BJ (cell line): ENCODE data around the gene GNB5. TPM values are rescaled to one million over a fixed set of nuclear protein-coding genes. Genes with fewer than 3 reads are reported as not detected.

Experiments used
- CTCF ChIA-PET: fragments of 350-600 bp; formaldehyde crosslinking; extraction: SDS; loops from one replicate; lab custom pipeline; 2021; ENCODE audit warnings: antibody characterized with exemption, inconsistent platforms; lab: Yijun Ruan, JAX
- POLR2A ChIA-PET: fragments of 300-600 bp; sonication (Branson Sonifier 250); formaldehyde crosslinking; extraction: SDS; loops from one replicate; lab custom pipeline; 2021; ENCODE audit warnings: antibody characterized with exemption; lab: Charles Lee
- DNase-seq: peaks from one replicate; pipeline ENCODE4 v3.0.0-alpha.2; 2011; ENCODE audit warnings: low read depth
- H3K27me3 ChIP-seq: 2 replicates; pipeline ENCODE4 v1.6.0; 2011; ENCODE audit warnings: low read length; ENCODE audit not compliant: control insufficient read depth, insufficient read depth
- H3K36me3 ChIP-seq: 2 replicates; pipeline ENCODE4 v1.5.1; 2011; ENCODE audit warnings: low read length; ENCODE audit not compliant: control insufficient read depth, insufficient read depth
- H3K4me3 ChIP-seq: 2 replicates; pipeline ENCODE4 v1.5.1; 2011; ENCODE audit warnings: low read depth, mild to moderate bottlenecking, control low read depth, low read length
- polyA plus RNA-seq: library from polyadenylated mRNA; depleted of rRNA; stranded (reverse); fragments of >200 nt; gene quantifications from 2 replicates; pipeline ENCODE4 v1.2.3, GENCODE V29; 2011
- TF ChIP-seq, protein P1 (sequence below): IDR thresholded peaks from 2 replicates; pipeline ENCODE4 v1.5.1; 2011; ENCODE audit warnings: low read depth, mild to moderate bottlenecking, control low read depth, inconsistent platforms, low read length, moderate library complexity; ENCODE audit not compliant: insufficient read depth

The GNB5 gene
- polyA plus RNA-seq, 1 experiment = 63.0 TPM

DNA sequence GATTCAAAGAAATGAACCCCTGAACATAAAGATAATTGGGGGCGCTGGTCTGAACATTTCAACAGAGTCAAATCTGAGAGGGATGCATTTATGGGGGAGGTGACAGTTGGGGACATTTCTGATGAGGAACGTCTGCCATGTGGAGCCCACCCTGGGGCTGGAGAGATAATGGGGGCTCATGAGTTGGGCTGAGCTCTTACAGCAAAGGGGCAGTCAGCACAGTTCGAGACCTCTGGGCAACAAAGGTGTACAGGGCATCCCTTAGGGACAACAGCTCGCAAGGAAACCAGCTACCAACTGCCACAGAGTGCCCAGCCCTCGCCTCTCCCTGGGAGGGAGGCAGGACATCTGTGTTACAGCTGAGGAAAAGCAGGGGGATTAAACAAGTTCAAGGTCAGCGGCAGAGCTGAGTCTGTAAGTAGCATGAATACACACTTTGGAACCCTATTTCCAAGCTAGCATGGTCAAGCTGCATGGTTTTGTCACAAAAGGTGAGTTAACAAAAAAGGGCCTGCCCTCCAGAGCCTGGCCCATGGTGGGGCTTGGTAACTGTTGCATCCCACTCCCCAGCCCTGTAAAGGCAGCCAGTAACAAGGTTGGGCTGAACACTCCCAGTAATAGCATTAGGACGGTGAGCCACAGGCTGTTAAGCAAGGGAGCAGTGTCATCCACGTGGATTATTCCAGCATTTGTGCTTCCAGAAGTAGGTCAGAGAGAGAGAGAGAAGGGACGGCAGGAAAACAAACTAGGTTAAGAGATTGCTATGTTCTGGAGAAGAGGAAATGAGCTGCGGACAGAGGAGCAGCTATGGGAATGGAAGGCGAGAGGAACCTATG lies 4.3 kb downstream of the GNB5 start:
- no peak for DNase-seq
- POLR2A ChIA-PET = no interaction called here
- no peaks in the 10 kb centered on the region for H3K36me3 ChIP-seq
- no peaks in the 10 kb centered on the region for H3K27me3 ChIP-seq
- TF ChIP-seq, protein P1, sequence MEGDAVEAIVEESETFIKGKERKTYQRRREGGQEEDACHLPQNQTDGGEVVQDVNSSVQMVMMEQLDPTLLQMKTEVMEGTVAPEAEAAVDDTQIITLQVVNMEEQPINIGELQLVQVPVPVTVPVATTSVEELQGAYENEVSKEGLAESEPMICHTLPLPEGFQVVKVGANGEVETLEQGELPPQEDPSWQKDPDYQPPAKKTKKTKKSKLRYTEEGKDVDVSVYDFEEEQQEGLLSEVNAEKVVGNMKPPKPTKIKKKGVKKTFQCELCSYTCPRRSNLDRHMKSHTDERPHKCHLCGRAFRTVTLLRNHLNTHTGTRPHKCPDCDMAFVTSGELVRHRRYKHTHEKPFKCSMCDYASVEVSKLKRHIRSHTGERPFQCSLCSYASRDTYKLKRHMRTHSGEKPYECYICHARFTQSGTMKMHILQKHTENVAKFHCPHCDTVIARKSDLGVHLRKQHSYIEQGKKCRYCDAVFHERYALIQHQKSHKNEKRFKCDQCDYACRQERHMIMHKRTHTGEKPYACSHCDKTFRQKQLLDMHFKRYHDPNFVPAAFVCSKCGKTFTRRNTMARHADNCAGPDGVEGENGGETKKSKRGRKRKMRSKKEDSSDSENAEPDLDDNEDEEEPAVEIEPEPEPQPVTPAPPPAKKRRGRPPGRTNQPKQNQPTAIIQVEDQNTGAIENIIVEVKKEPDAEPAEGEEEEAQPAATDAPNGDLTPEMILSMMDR = no peak
- H3K4me3 ChIP-seq = no peak overlapping the region
- CTCF ChIA-PET = interaction anchor here (1.2 to 2.3 kb wide), 3 partner anchors 21 to 47 kb away, joined by 6 to 7 read pairs (median 6); no protein-coding TSS in a partner anchor

DNA sequence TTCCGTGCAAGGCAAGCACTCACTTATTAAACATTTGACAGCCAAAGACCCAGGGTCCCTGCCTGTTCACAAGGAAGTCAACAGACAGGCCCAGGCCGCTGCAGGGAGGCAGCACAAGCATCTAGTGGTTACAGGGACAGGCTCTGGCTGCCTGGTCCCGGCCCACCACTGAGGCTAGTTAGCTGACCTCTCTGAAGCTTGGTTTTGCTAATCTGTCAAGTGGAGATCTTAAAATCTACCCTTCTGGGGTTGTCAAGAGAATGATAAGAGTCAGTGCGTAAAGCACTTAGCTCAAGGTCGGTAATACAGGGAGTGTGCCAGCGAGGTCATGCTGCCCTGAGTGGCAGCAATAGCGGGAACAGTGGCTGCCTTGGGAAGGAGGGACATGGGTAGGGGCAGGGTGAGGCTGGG lies 6.0 kb downstream of the GNB5 start:
- no peak for DNase-seq
- Histone ChIP-seq H3K4me3 (no peak overlapping the region), H3K36me3 (no peaks in the 10 kb centered on the region), H3K27me3 (no peaks in the 10 kb centered on the region)
- TF ChIP-seq, protein P1 = no peak
- ChIA-PET POLR2A (no interaction called here), CTCF (interaction anchor here (1.4 to 3.7 kb wide), 6 partner anchors 11 to 46 kb away, joined by 4 to 29 read pairs (median 8); no protein-coding TSS in a partner anchor)

DNA sequence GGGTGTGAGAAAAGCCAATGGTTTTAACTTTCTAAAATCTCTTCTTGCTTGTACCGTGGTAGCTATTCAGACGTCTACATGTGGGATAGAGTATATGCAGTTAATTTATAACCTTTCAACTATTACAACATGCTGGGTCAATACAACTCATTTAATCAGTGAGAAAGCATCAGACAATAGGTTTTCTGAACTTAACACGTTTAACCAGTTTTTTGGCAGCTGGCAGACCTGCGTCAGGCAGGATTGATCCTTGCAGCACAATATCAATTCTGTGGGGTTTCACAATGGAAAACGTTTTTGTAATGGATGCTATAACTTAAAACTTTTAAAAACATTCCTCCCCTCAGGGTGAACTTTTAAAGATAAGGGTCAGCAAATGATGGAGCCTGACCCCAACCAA lies 6.5 kb downstream of the GNB5 start:
- Histone ChIP-seq H3K4me3 (no peak overlapping the region), H3K36me3 (no peaks in the 10 kb centered on the region), H3K27me3 (no peaks in the 10 kb centered on the region)
- ChIA-PET POLR2A (no interaction called here), CTCF (interaction anchor here (1.4 to 3.7 kb wide), 7 partner anchors 9 to 46 kb away, joined by 4 to 29 read pairs (median 10); no protein-coding TSS in a partner anchor)
- TF ChIP-seq, protein P1 = no peak
- no peak for DNase-seq

DNA sequence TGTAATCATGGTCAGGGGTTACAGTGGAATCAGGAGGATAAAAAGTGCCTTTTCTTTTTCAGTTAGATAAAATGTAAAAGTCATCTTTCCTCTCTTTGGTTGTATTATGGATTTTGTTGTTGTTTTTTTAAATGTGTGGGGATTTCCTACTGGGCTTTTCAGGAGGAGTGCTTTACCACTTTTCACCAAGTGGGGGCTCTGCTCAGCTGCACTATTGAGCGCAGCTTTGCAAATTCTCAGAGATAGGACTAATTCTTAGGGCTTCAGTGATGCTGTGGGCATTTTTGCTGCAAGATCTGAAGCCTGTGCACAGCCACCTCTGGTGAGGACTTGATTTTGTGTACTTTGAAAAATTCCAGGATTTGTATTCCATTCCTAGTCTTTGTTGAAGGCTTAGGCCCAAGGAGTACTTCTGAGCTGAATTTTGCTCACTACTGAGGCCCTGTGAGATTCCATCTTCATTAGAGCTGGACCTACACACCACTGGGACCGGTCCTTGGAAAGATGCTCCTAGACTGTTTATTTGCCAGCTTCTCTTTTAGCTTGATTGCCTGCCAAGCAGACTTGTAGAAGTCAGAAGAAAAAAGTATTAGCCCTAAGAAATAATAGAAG lies 7.5 kb downstream of the GNB5 start:
- Histone ChIP-seq H3K36me3 (no peaks in the 10 kb centered on the region), H3K27me3 (no peaks in the 10 kb centered on the region), H3K4me3 (no peak overlapping the region)
- ChIA-PET CTCF (interaction anchor here (0.7 to 3.7 kb wide), 14 partner anchors 9 to 104 kb away, joined by 3 to 29 read pairs (median 4); no protein-coding TSS in a partner anchor), POLR2A (no interaction called here)
- DNase-seq = no peak
- TF ChIP-seq, protein P1 = peak; percentile 80
